Stromal cell of bone marrow (primary cell): Measurements from ENCODE around the gene FAM13C.
A peak's percentile ranks its signal among the peaks of the same experiment; 100 is the strongest.
"Not testable (repeated sequence)": the region's sequence is repeated elsewhere in the genome, so short reads cannot be mapped to it uniquely, and the experiment has no call there.

ENCODE experiments used
- DNase-seq: peaks from one replicate; pipeline ENCODE4 v3.0.0-alpha.2; 2012; ENCODE audit warnings: low read depth

The FAM13C gene

GRCh38 chr10:59362144-59362958, at the start of gene FAM13C:
Gene FAM13C, minus strand, starts transcription at chr10:59362549. Its CDS starts 89 bp downstream, at chr10:59362460.
- no peak for DNase-seq

GRCh38 chr10:59405235-59405634, 42.9 kb upstream of the FAM13C start:
- no peak for DNase-seq

- DNase-seq: no peak
These were observed 37.9 kb upstream of the FAM13C start for GRCh38 chr10:59400214-59400613.

DNA sequence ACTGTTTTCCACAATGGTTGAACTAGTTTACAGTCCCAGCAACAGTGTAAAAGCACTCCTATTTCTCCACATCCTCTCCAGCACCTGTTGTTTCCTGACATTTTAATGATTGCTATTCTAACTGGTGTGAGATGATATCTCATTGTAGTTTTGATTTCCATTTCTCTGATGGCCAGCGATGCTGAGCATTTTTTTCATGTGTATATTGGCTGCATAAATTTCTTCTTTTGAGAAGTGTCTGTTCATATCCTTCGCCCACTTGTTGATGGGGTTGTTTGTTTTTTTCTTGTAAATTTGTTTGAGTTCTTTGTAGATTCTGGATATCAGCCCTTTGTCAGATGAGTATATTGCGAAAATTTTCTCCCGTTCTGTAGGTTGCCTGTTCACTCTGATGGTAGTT, 37.0 kb upstream of the FAM13C start:
- not testable (repeated sequence) for DNase-seq

- DNase-seq: no peak
These were observed 35.6 kb upstream of the FAM13C start for GRCh38 chr10:59397961-59398360.

GRCh38 chr10:59395984-59396383, 33.6 kb upstream of the FAM13C start:
- DNase-seq: no peak

- DNase-seq: no peak
These were observed 31.0 kb upstream of the FAM13C start for GRCh38 chr10:59393349-59393748.

- no peak for DNase-seq
These were observed 28.7 kb upstream of the FAM13C start for GRCh38 chr10:59391060-59391459.

DNA sequence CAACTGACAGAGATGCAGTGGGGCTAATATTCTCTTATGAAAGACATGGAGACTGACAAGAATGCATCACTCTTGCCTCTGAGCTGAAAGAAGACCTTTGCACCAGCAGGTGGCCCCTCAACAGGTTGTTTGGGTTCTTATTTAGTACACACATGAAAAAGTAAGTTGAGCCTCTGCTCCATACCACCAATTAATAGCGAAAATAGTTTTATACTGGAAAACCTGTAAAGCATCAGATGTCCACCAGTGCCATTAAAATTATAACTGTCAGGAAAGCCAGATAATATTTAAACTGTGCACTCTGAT, 26.3 kb upstream of the FAM13C start:
- no peak for DNase-seq

DNA sequence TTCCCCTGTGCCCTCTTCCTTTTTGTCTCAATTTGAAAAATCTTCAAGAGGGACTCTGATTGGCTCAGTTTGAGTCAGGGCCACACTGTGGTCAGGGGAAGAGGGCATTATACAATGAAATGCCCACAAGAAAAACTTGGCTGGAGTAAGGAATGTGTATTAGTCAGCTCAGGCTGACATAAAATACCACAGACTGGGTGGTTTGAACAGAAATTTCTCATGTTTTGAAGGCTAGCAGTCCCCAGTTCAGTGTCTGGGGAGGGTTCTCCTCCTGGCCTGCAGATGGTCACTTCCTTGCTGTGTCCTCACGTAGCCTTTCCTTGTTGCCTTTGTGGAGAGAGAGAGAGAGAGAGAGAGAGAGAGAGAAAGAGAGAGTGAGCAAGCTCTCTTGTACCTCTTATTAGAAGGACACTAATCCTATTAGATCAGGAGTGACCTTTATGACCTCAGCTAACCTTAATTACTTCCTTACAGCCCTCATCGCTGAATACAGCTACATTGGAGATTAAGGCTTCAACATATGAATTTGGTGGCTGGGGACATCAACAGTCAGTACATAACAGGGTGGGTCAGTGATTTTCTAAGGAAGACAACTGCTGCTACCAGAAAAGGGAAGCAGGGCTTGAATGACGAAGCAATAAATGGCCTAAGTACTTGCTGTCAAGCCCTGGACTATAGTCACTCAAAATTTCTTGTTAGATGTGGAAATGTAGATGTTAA, 25.8 kb upstream of the FAM13C start:
- peak; percentile 93 for DNase-seq

DNA sequence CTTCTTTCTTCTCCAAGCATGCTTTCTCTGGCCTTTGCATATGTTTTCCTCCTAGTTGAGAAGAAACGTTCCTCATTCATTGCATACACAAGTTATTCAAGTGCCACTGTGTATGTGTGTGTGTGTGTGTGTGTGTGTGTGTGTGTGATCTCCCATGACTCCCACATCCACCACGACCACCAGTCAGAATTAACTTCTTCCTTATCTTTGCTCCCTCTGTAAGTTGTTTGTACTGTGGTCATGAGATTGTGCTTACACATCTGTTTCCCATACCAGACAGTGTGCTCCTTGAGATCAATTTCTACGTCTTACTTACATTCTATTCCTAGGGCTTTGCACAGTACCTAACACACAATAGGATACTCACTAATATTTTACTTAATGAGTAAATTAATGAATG, 22.4 kb upstream of the FAM13C start:
- no peak for DNase-seq

GRCh38 chr10:59383908-59384307, 21.6 kb upstream of the FAM13C start:
- DNase-seq: no peak

DNA sequence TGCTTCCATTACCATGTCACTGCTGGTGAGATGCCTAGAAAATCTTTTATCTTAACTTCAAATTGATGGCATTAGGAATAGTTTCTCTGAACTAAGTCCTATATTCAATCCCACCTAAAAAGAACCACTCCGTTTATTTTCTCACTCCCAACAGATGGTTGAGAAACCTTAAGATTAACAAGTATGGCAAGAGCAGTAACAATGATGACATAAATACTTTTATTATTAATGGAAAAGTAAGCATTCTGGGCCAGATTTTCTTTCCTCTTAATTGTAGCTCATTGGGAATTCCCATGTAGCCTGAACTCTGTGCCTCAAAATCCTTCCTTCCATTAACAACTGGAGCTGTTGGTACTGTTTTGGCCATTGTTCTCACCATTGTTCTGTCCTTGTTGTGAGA, 21.1 kb upstream of the FAM13C start:
- no peak for DNase-seq

GRCh38 chr10:59382831-59383295, 20.5 kb upstream of the FAM13C start:
- peak; percentile 72 for DNase-seq

DNA sequence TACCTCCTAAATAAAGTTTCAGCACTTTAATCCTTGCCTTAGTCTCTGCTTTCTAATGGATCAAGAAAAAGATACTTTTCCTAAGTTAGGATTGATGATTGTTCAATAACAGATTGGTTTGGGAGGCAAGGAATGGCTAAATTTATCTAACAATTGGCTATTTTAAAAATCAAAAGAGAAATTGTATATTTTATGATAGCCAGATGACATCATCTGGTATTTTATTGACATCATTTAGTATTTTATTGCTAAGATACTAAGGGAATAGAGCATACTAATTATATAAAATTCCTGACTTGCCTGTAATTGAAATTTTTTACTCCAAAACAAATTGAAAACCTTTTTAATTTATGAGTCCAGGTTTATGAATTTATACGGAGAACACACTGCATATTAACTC, 19.3 kb upstream of the FAM13C start:
- DNase-seq: no peak

DNA sequence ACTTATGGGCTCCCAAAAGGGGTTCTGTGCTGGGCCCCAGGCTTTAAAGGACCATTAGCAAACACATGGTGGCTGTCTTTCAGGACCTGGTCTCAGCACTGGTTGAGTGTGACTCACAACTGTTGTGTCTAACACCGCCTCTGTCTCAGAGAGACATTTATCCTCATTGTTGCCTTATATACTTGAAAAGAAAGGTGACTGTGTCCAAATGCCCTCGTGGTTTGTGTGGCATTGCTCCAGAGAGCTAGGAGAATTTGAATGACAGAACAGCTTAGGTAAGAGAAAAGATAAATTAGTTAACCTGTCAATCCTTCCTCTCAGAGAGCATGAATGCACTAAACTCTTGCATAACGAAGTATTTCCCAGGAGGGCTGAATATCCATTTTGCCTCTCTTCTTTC, 14.5 kb upstream of the FAM13C start:
- no peak for DNase-seq

DNA sequence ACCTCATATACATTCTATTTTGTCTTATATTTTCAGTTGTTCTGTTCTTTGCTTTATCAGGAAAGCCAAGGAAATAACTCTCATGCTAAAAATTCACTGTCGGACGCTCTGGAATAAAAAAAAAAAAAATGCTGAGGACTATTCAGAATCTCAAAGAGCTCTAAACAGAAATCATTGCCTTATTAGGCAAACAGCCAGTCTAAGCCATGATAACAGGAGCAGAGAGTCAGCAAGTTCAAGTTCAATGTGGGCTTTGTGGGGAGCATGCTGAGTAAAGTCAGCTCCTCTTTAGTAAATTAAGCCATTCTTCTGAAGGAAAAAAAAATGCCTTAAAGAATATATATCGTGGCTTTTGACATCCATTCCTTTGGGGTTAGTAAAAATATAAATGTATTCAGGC, 13.6 kb upstream of the FAM13C start:
- DNase-seq: no peak

DNA sequence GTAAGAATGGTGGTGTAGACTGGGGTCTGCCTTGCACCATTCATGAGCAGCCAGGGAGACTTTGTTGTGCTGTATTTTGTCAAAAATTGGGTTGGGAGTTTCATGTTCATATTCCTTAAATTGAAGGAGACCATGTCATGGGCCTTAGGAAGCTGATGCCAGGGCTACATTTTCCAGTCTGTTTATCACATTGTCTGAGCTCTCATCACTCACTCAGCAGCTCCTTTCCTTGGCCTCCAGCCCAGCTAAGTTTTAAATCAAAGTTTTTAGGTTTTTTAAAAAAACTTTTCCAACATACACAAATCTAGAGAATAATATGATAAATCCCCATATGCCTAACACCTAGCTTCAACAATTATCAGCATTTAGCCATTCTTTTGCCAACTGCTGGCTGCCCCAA, 12.6 kb upstream of the FAM13C start:
- DNase-seq: no peak

GRCh38 chr10:59373071-59373470, 10.7 kb upstream of the FAM13C start:
- no peak for DNase-seq

DNA sequence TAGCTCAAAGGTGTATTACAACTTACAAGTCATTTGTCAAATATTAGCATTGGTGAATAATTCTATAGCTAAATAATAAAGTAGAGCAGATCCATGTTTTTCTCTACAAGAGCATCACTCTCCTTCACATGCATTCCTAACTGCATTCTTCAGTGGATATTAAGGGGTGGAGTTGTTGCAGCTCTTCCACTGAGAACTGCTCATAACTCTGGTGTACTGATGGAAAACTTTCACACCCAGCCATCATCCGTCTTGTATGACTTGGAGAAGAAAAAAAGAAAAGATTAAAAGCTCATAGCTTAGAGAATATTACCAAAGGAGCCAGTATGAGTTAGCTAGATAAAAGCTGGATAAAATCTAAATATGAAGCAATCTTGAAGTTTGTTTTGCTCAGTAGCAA, 10.2 kb upstream of the FAM13C start:
- no peak for DNase-seq

DNA sequence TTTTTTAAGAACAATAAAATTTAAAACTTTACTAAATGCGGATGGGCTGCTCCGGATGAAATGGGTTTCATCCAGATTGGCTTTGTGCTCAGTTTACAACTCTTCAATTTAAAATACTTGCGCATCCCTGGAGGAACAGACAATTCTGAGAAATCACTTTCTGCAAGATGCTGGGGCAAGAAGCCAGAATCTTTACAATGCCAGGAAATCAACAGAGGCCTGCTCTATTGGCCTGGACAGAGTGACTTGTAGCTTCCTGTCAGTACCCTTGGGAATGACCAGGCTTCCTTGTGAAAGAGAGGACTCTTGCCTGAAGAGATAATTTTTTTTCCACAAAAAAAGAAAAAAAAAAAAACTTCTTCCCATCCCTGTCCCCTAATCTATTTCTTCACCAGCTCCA, 3.9 kb upstream of the FAM13C start:
- DNase-seq: no peak

GRCh38 chr10:59363446-59363958, 1.2 kb upstream of the FAM13C start:
- DNase-seq: no peak

DNA sequence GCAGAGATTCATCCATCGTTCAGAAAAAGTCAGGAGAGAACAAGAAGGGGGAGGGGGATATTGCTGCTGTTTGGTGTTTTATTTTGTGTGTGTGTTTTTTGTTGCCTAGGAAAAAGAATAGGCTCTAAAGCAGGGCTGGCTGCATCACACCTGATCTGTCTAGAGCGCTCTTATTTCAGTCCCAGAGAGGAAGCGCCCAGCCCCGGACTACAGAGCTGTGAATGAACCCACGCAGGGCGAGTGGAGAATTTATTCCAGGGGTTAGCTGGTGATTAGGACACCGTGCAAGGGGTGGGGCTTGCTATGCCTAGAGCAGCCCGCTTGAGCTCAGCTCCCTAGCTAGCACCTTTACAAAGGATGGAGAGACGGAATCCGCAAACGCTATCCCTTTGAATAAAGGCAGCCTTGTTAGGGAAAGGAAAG, 621 bp upstream of the FAM13C start:
- DNase-seq: no peak
